ENCODE measurements around the gene XAGE3. TPM values are rescaled to one million over a fixed set of nuclear protein-coding genes. Genes with fewer than 3 reads are reported as not detected.
"Not testable (repeated sequence)": the region's sequence is repeated elsewhere in the genome, so short reads cannot be mapped to it uniquely, and the experiment has no call there.

The XAGE3 gene
- total RNA-seq, 4 donors from 2014 or later: not detected

- TF ChIP-seq POLR2AphosphoS5 (IDR thresholded peaks at IDR 0.05): no peak
- no peak for TF ChIP-seq POLR2A (IDR thresholded peaks at IDR 0.05)
- TF ChIP-seq EP300 (IDR thresholded peaks at IDR 0.05): no peak
- no peak for TF ChIP-seq CTCF (IDR thresholded peaks at IDR 0.05)
- Histone ChIP-seq H3K4me1 (no peaks in the 10 kb centered on the region), H3K9me3 (no peaks in the 10 kb centered on the region), H3K4me3 (no peak overlapping the region), H3K36me3 (no peaks in the 10 kb centered on the region), H3K27ac (no peak overlapping the region), H3K27me3 (no peaks in the 10 kb centered on the region)
- no peak for ATAC-seq
- 0 to 70% methylated on average over 1 to 8 of the region's 9 CpGs for WGBS, 2 donors (ENCODE audit: low coverage in 1 of 2)
These were observed 15.6 kb downstream of the XAGE3 start for GRCh38 chrX:52852110-52852860.

GRCh38 chrX:52843619-52844018 is 24.3 kb downstream of the XAGE3 start:
- H3K4me1 ChIP-seq, H3K27ac ChIP-seq, H3K9me3 ChIP-seq, H3K4me3 ChIP-seq, H3K36me3 ChIP-seq, ATAC-seq, H3K27me3 ChIP-seq: not testable (repeated sequence)
- 78 to 85% methylated on average over 3 of the region's 3 CpGs for WGBS, 2 donors (ENCODE audit: low coverage in 1 of 2)

GRCh38 chrX:52839137-52839536 is 28.7 kb downstream of the XAGE3 start:
- no peaks in the 10 kb centered on the region for H3K27me3 ChIP-seq
- no peaks in the 10 kb centered on the region for H3K9me3 ChIP-seq
- 56 to 79% methylated on average over 2 of the region's 2 CpGs for WGBS, 2 donors (ENCODE audit: low coverage in 1 of 2)
- no peaks in the 10 kb centered on the region for H3K4me1 ChIP-seq
- ATAC-seq: no peak
- no peaks in the 10 kb centered on the region for H3K36me3 ChIP-seq
- no peak overlapping the region for H3K4me3 ChIP-seq
- TF ChIP-seq CTCF (IDR thresholded peaks at IDR 0.05) (no peak), POLR2AphosphoS5 (IDR thresholded peaks at IDR 0.05) (no peak), POLR2A (IDR thresholded peaks at IDR 0.05) (no peak), EP300 (IDR thresholded peaks at IDR 0.05) (no peak)
- no peak overlapping the region for H3K27ac ChIP-seq

GRCh38 chrX:52830551-52830950 is 37.3 kb downstream of the XAGE3 start:
- Histone ChIP-seq H3K4me1 (no peaks in the 10 kb centered on the region), H3K4me3 (no peak overlapping the region), H3K27ac (no peak overlapping the region), H3K9me3 (no peaks in the 10 kb centered on the region), H3K36me3 (no peaks in the 10 kb centered on the region), H3K27me3 (no peaks in the 10 kb centered on the region)
- whole genome bisulfite sequencing, 2 donors (ENCODE audit: low coverage in 1 of 2): 40% methylated on average over 1 of the region's 3 CpGs; no CpG with 5 or more reads in 1 of the 2 donors
- no peak for TF ChIP-seq EP300 (IDR thresholded peaks at IDR 0.05)
- no peak for TF ChIP-seq CTCF (IDR thresholded peaks at IDR 0.05)
- no peak for TF ChIP-seq POLR2A (IDR thresholded peaks at IDR 0.05)
- TF ChIP-seq POLR2AphosphoS5 (IDR thresholded peaks at IDR 0.05): no peak
- ATAC-seq: no peak

GRCh38 chrX:52824608-52825007 is 43.3 kb downstream of the XAGE3 start:
- Histone ChIP-seq H3K4me3 (no peak overlapping the region), H3K27ac (no peak overlapping the region), H3K27me3 (no peaks in the 10 kb centered on the region), H3K9me3 (no peaks in the 10 kb centered on the region), H3K36me3 (no peaks in the 10 kb centered on the region), H3K4me1 (no peaks in the 10 kb centered on the region)
- ATAC-seq: no peak
- WGBS, 2 donors (ENCODE audit: low coverage in 1 of 2): 61 to 85% methylated on average over 2 of the region's 2 CpGs
- no peak for TF ChIP-seq POLR2A (IDR thresholded peaks at IDR 0.05)
- TF ChIP-seq CTCF (IDR thresholded peaks at IDR 0.05): no peak
- TF ChIP-seq EP300 (IDR thresholded peaks at IDR 0.05): no peak
- no peak for TF ChIP-seq POLR2AphosphoS5 (IDR thresholded peaks at IDR 0.05)

Measured in gastroesophageal sphincter (tissue), 4 donors.